ENCODE results near the gene ADCYAP1R1. TPM values are rescaled to one million over a fixed set of nuclear protein-coding genes. Genes with fewer than 3 reads are reported as not detected.

ADCYAP1R1 gene
- total and polyA plus RNA-seq, 2 of the 8 experiments (the other 6 are each of a cell fraction or from before 2014, with no cell fraction given), result 14.4 to 14.6 TPM

DNA sequence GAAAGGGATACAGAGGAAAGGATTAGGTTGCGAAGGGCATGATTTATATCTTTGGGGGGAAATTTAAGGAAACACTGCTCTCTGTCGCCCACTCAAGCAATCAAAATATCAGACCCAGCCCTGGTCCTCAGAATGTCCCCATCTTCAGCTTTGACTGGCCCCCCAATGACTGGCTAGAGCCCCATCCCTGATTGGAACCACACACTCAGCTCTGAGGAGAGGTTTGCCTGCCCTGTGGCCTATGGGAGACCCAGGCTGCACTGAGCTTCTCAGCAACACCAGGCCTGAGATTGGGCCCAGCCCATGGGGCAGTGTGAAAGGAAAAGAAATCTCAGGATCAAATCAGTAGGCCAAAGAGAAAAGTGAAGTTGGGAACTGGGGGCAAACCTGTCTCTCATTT lies 69.5 kb downstream of the ADCYAP1R1 start:
- peaks cover 0 to 3% (median 2%) of the 10 kb centered on the region in 4 experiments; a peak in 5 of 7 replicates for H3K4me1 ChIP-seq (replicated peaks in 1 of 4; ENCODE audit: control insufficient read depth in 3 of 4, insufficient read depth in 4 of 4, low read length in 3 of 4)
- peak in 1 of 2 experiments; percentile 38 for DNase-seq (ENCODE audit: low read depth in 1 of 2, low spot score in 2 of 2)
- no peak overlapping the region for H3K56ac ChIP-seq (replicated peaks; ENCODE audit: insufficient read length, low read depth, low read length)
- H3K79me1 ChIP-seq (ENCODE audit: low read depth, low read length), result no peaks in the 10 kb centered on the region
- H2BK12ac ChIP-seq (ENCODE audit: low read depth, low read length), result no peak overlapping the region
- H3K4me3 ChIP-seq (ENCODE audit: extremely low read depth in 1 of 4, insufficient read depth in 2 of 4, low read depth in 3 of 4, low read length in 4 of 4), result no peak overlapping the region
- H2BK20ac ChIP-seq (ENCODE audit: low read length), result no peak overlapping the region
- H3K27ac ChIP-seq (ENCODE audit: low read depth, low read length), result no peak overlapping the region
- no peaks in the 10 kb centered on the region for H3K79me2 ChIP-seq (ENCODE audit: control insufficient read depth in 1 of 2, insufficient read depth in 2 of 2, low read length in 2 of 2)
- no peak overlapping the region for H2BK15ac ChIP-seq (ENCODE audit: low read length)
- H4K8ac ChIP-seq (ENCODE audit: extremely low read depth, insufficient read depth, low read length), result no peak overlapping the region
- H2AK5ac ChIP-seq (ENCODE audit: low read depth, low read length), result no peak overlapping the region
- H3K4me2 ChIP-seq (ENCODE audit: insufficient read depth in 1 of 2, low read depth in 2 of 2, low read length in 2 of 2), result no peak overlapping the region
- 75% methylated on average over 1 of the region's 2 CpGs; no CpG with 5 or more reads in 1 of the 2 experiments for WGBS, 2 experiments (ENCODE audit: extremely low coverage in 1 of 2, insufficient coverage in 1 of 2, insufficient read length in 1 of 2, insufficient replicate concordance in 2 of 2, low coverage in 1 of 2, low lambda C conversion rate in 2 of 2, missing lambda C conversion rate in 1 of 2)
- no peak overlapping the region for H3K9ac ChIP-seq (replicated peaks in 1 of 4; ENCODE audit: extremely low read depth in 1 of 4, low read depth in 3 of 4, low read length in 3 of 4)
- no peaks in the 10 kb centered on the region; a peak in 2 of 7 replicates for H3K27me3 ChIP-seq (replicated peaks in 1 of 4; ENCODE audit: control insufficient read depth in 3 of 4, extremely low read depth in 1 of 4, insufficient read depth in 3 of 4, low read length in 3 of 4)
- no peak overlapping the region for H3K14ac ChIP-seq (ENCODE audit: insufficient read length)
- no peaks in the 10 kb centered on the region for H3K36me3 ChIP-seq (ENCODE audit: control insufficient read depth in 2 of 4, insufficient read depth in 4 of 4, low read length in 3 of 4)
- no peak overlapping the region for H4K91ac ChIP-seq (replicated peaks; ENCODE audit: insufficient read length, low read length)
- no peaks in the 10 kb centered on the region for H3K23me2 ChIP-seq (ENCODE audit: low read depth, low read length)
- H2BK5ac ChIP-seq (ENCODE audit: low read depth, low read length), result no peak overlapping the region
- H2BK120ac ChIP-seq (replicated peaks; ENCODE audit: low read depth, low read length), result no peak overlapping the region
- no peak overlapping the region for H2AFZ ChIP-seq (ENCODE audit: low read length)
- POLR2A ChIA-PET (ENCODE audit: partially characterized antibody), result interaction anchor here (1.3 to 2.0 kb wide), 4 partner anchors 62 to 183 kb away, joined by 3 to 17 read pairs (median 4); no protein-coding TSS in a partner anchor
- no peak overlapping the region for H3K4ac ChIP-seq (replicated peaks; ENCODE audit: insufficient read length, low read depth, low read length)
- no peak overlapping the region for H3K23ac ChIP-seq (ENCODE audit: insufficient read length)
- no peak for FAIRE-seq
- H3K9me3 ChIP-seq (ENCODE audit: insufficient read depth in 2 of 2, low read depth in 1 of 2, low read length in 1 of 2), result no peaks in the 10 kb centered on the region
- no peaks in the 10 kb centered on the region for H4K20me1 ChIP-seq (replicated peaks in 1 of 2; ENCODE audit: control insufficient read depth in 1 of 2, insufficient read depth in 2 of 2, low read length in 2 of 2)
- no peak overlapping the region for H4K5ac ChIP-seq (ENCODE audit: insufficient read length, low read depth, low read length)
- CTCF ChIA-PET (ENCODE audit: partially characterized antibody), result interaction anchor here (0.7 to 16.1 kb wide), 41 partner anchors 8 to 520 kb away, joined by 3 to 517 read pairs (median 8); partner anchors contain the start of gene GHRHR
- no peak overlapping the region for H3K18ac ChIP-seq (ENCODE audit: extremely low read depth, low read length)
- TF ChIP-seq CTBP2 (IDR thresholded peaks at IDR 0.05; ENCODE audit: borderline replicate concordance, insufficient read depth, insufficient read length, low read length) (no peak), KDM1A (IDR thresholded peaks at IDR 0.05; ENCODE audit: borderline replicate concordance, low read length) (no peak), RXRA (IDR thresholded peaks at IDR 0.05; ENCODE audit: insufficient read depth, low read depth, low read length) (no peak), BRCA1 (IDR thresholded peaks at IDR 0.05; ENCODE audit: low read depth, low read length) (no peak), FOSL1 (IDR thresholded peaks at IDR 0.05; ENCODE audit: insufficient read depth, low read depth, low read length) (no peak), KDM4A (IDR thresholded peaks at IDR 0.05; ENCODE audit: low read depth, low read length, severe bottlenecking) (no peak), EGR1 (IDR thresholded peaks at IDR 0.05; ENCODE audit: borderline replicate concordance, low read depth, low read length) (no peak), RNF2 (IDR thresholded peaks at IDR 0.05; ENCODE audit: borderline replicate concordance, low read depth, low read length, missing control alignments, poor library complexity, severe bottlenecking) (no peak), CHD2 (IDR thresholded peaks at IDR 0.05; ENCODE audit: low read length) (no peak), BACH1 (IDR thresholded peaks at IDR 0.05; ENCODE audit: low read length) (no peak), SIRT6 (IDR thresholded peaks at IDR 0.05; ENCODE audit: low read length) (no peak), EP300 (IDR thresholded peaks at IDR 0.05; ENCODE audit: borderline replicate concordance in 1 of 2, low read depth in 2 of 2, low read length in 2 of 2) (no peak), CHD1 (IDR thresholded peaks at IDR 0.05; ENCODE audit: low read depth, low read length) (no peak)
